DND-41 (cell line): ENCODE results near the gene KANSL1.

Experiments
- ATAC-seq: fragments of 200-7000 bp; cut with Tn5 transposase; 3 replicates; pipeline ENCODE4 v1.9.1; 2021; ENCODE audit warnings: low read depth; ENCODE audit not compliant: insufficient read depth
- DNase-seq: peaks from one replicate; pipeline ENCODE4 v3.0.0-alpha.2; 2020
- H2AFZ ChIP-seq: 2 replicates; pipeline ENCODE4 v1.6.0; 2012; ENCODE audit warnings: low read depth, low read length
- H3K27ac ChIP-seq: 2 replicates; pipeline ENCODE4 v1.5.1; 2012; ENCODE audit warnings: low read length, inconsistent platforms
- H3K27me3 ChIP-seq: fragments of 200-600 bp; sonication (generic); 2 replicates; pipeline ENCODE4 v1.6.0; 2012; ENCODE audit warnings: low read length, mild to moderate bottlenecking, inconsistent platforms; ENCODE audit not compliant: insufficient read depth, poor library complexity
- H3K36me3 ChIP-seq: 2 replicates; pipeline ENCODE4 v1.5.1; 2012; ENCODE audit warnings: low read length, inconsistent platforms; ENCODE audit not compliant: insufficient read depth
- H3K4me1 ChIP-seq: 2 replicates; pipeline ENCODE4 v1.5.1; 2012; ENCODE audit warnings: mild to moderate bottlenecking, low read length; ENCODE audit not compliant: insufficient read depth
- H3K4me2 ChIP-seq: 2 replicates; pipeline ENCODE4 v1.6.0; 2012; ENCODE audit warnings: mild to moderate bottlenecking, moderate library complexity, low read length, inconsistent platforms; ENCODE audit not compliant: insufficient read depth
- H3K4me3 ChIP-seq, 2 experiments: fragments of 200-600 bp in 1 of 2; shearing (Covaris generic) in 1 of 2; 2 replicates each; pipeline ENCODE4 v1.5.1; 2012 to 2016; ENCODE audit warnings: inconsistent platforms in 2 of 2, low read length in 2 of 2, mild to moderate bottlenecking in 2 of 2, low read depth in 1 of 2, moderate library complexity in 1 of 2
- H3K79me2 ChIP-seq: 2 replicates; pipeline ENCODE4 v1.6.0; 2012; ENCODE audit warnings: low read length, inconsistent platforms; ENCODE audit not compliant: insufficient read depth
- H3K9ac ChIP-seq: 2 replicates; pipeline ENCODE4 v1.6.0; 2012; ENCODE audit warnings: low read depth, mild to moderate bottlenecking, inconsistent platforms, low read length, moderate library complexity
- H3K9me3 ChIP-seq: 2 replicates; pipeline ENCODE4 v1.5.1; 2012; ENCODE audit warnings: low read length, moderate library complexity, mild to moderate bottlenecking, inconsistent platforms; ENCODE audit not compliant: insufficient read depth, severe bottlenecking
- H4K20me1 ChIP-seq: 2 replicates; pipeline ENCODE4 v1.6.0; 2012; ENCODE audit warnings: low read length; ENCODE audit not compliant: insufficient read depth
- EZH2 ChIP-seq: IDR thresholded peaks from 3 replicates; pipeline ENCODE4 v1.6.1; 2012; ENCODE audit warnings: borderline replicate concordance, low read depth, mild to moderate bottlenecking, moderate library complexity, low read length, inconsistent platforms; ENCODE audit not compliant: severe bottlenecking
- TF ChIP-seq, protein P1 (sequence below): IDR thresholded peaks from 2 replicates; pipeline ENCODE4 v1.5.1; 2012; ENCODE audit warnings: borderline replicate concordance, low read length, moderate library complexity, mild to moderate bottlenecking; ENCODE audit not compliant: poor library complexity, severe bottlenecking; ENCODE audit errors: extremely low read depth

KANSL1 gene

DNA sequence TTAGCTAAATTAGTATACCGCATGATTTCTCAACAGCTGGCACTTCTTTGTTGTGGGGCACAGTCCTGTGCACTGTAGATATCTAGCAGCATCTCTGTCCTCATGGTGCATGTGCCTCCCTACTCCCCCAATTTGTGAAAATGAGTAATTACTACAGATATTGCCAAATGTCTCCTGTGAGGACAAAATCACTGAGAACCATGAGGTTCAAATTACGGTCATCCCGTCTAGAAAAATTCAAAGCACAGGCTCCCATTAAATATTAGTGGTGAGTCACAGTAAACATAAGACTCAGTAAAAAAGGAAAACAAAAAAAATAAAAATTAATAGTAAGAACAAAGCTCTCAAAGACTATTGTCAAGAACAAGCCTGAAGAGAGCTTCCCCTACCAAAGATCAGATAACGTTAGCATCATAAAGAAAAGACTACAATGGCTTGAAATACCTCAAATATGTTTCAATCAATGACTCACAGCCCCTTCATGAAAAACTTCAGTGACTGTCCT is 136.4 kb downstream of the KANSL1 start:
- Histone ChIP-seq H3K9me3 (no peaks in the 10 kb centered on the region), H2AFZ (no peak overlapping the region), H3K4me1 (no peaks in the 10 kb centered on the region), H3K9ac (no peak overlapping the region), H3K27ac (no peak overlapping the region), H4K20me1 (peaks cover 18% of the 10 kb centered on the region), H3K4me2 (no peak overlapping the region), H3K4me3 (no peak overlapping the region), H3K36me3 (peaks cover 78% of the 10 kb centered on the region), H3K27me3 (no peaks in the 10 kb centered on the region), H3K79me2 (peaks cover 72% of the 10 kb centered on the region)
- DNase-seq (no peak), ATAC-seq (no peak)
- TF ChIP-seq, protein P1, sequence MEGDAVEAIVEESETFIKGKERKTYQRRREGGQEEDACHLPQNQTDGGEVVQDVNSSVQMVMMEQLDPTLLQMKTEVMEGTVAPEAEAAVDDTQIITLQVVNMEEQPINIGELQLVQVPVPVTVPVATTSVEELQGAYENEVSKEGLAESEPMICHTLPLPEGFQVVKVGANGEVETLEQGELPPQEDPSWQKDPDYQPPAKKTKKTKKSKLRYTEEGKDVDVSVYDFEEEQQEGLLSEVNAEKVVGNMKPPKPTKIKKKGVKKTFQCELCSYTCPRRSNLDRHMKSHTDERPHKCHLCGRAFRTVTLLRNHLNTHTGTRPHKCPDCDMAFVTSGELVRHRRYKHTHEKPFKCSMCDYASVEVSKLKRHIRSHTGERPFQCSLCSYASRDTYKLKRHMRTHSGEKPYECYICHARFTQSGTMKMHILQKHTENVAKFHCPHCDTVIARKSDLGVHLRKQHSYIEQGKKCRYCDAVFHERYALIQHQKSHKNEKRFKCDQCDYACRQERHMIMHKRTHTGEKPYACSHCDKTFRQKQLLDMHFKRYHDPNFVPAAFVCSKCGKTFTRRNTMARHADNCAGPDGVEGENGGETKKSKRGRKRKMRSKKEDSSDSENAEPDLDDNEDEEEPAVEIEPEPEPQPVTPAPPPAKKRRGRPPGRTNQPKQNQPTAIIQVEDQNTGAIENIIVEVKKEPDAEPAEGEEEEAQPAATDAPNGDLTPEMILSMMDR: no peak
- no peak for TF ChIP-seq EZH2

DNA sequence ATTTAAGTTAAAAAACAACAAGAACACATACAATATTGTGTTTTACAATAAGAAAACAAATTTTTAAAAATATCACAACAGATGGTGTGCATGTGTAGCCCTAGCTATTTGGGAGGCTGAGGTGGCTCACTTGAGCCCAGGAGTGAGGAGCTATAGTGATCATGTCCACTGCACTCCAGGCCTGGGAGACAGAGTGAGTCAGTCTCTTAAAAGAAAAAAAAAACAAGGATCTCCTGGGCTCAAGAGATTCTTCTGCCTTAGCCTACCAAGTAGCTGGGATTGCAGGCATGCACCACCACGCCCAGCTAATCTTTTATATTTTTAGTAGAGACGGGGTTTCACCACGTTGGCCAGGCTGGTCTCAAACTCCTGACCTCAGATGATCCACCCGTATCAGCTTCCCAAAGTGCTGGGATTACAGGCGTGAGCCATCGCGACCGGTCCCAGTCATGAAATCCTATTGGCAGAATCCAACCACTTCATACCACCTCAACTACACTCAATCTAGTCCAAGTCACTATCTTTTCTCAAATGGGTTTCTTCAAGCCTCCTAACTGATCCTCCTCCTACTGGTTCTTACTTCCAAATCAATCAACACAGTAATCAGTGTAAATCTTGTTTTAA is 139.2 kb downstream of the KANSL1 start:
- peaks cover 68% of the 10 kb centered on the region for H3K79me2 ChIP-seq
- TF ChIP-seq, protein P1: no peak
- TF ChIP-seq EZH2: no peak
- DNase-seq (no peak), ATAC-seq (no peak)
- no peaks in the 10 kb centered on the region for H3K9me3 ChIP-seq
- H3K9ac ChIP-seq: no peak overlapping the region
- peaks cover 21% of the 10 kb centered on the region for H4K20me1 ChIP-seq
- no peaks in the 10 kb centered on the region for H3K4me1 ChIP-seq
- H3K27me3 ChIP-seq: no peaks in the 10 kb centered on the region
- H3K27ac ChIP-seq: no peak overlapping the region
- no peak overlapping the region for H2AFZ ChIP-seq
- no peak overlapping the region for H3K4me3 ChIP-seq
- H3K4me2 ChIP-seq: no peak overlapping the region
- peaks cover 81% of the 10 kb centered on the region for H3K36me3 ChIP-seq

DNA sequence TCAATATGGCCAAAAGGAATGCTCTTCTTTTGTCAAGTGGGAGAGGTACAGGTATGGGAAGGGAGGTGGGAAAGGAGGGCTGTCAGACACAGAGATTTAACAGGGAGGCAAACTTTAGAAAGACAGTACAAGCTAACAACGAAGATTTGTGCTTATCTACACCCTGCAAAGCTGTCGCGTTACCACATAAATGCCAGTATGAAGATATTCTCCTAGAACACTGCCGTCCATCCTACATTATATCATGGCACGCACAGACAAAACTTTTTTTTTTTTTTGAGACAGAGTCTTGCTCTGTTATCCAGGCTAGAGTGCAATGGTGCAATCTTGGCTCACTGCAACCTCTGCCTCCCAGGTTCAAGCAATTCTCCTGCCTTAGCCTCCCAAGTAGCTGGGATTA is 143.6 kb downstream of the KANSL1 start:
- no peak overlapping the region for H3K4me2 ChIP-seq
- peaks cover 39% of the 10 kb centered on the region for H3K79me2 ChIP-seq
- peaks cover 87% of the 10 kb centered on the region for H3K36me3 ChIP-seq
- no peaks in the 10 kb centered on the region for H3K4me1 ChIP-seq
- H4K20me1 ChIP-seq: peaks cover 19% of the 10 kb centered on the region
- no peak overlapping the region for H3K4me3 ChIP-seq
- TF ChIP-seq, protein P1: no peak
- no peak for TF ChIP-seq EZH2
- H2AFZ ChIP-seq: no peak overlapping the region
- DNase-seq (no peak), ATAC-seq (no peak)
- no peaks in the 10 kb centered on the region for H3K9me3 ChIP-seq
- no peak overlapping the region for H3K9ac ChIP-seq
- no peaks in the 10 kb centered on the region for H3K27me3 ChIP-seq
- H3K27ac ChIP-seq: no peak overlapping the region
